SH-SY5Y (cell line): ENCODE data around the gene ALG12.

Source experiments
- GATA2 ChIP-seq: IDR thresholded peaks from 2 replicates; pipeline ENCODE4 v1.6.1; 2011; ENCODE audit warnings: mild to moderate bottlenecking, low read depth, low read length
- GATA3 ChIP-seq: IDR thresholded peaks from 2 replicates; pipeline ENCODE4 v1.6.1; 2011; ENCODE audit warnings: low read depth, mild to moderate bottlenecking, low read length, moderate library complexity

- TF ChIP-seq GATA2 = no peak
- no peak for TF ChIP-seq GATA3
These were observed 40.9 kb upstream of the ALG12 start for GRCh38 chr22:49958931-49959781.
